Pancreas (tissue), 10 donors: ENCODE data around the gene MINDY3. TPM values are rescaled to one million over a fixed set of nuclear protein-coding genes. Genes with fewer than 3 reads are reported as not detected.

ENCODE experiments used
- ATAC-seq, 4 donors: fragments of 200-7000 bp; cut with Tn5 transposase; one replicate each; pipeline versions ENCODE4 v1.8.0 to v1.9.1; 2020; ENCODE audit warnings: mild to moderate bottlenecking in 4 of 4, moderate library complexity in 4 of 4
- DNase-seq, 6 donors: peaks; one replicate each; pipeline ENCODE4 v3.0.0-alpha.2; 2020
- FAIRE-seq: peaks from 2 replicates; lab custom pipeline; 2012; peaks lifted over from hg19 to GRCh38; lab: Jason Lieb, UNC
- H3K27ac ChIP-seq, 4 donors: fragments of 200-600 bp; sonication (generic); 1 replicate in 3 of 4; 2 replicates in 1 of 4; pipeline versions ENCODE4 v1.5.0 to v1.8.0; 2020
- H3K27me3 ChIP-seq, 4 donors: fragments of 200-600 bp; one replicate each; pipeline ENCODE4 v1.8.0; 2021
- H3K36me3 ChIP-seq, 3 donors: fragments of 200-600 bp; sonication (generic) in 1 of 3; one replicate each; pipeline versions ENCODE4 v1.5.0 to v1.8.0; 2020 to 2021
- H3K4me1 ChIP-seq, 3 donors: fragments of 200-600 bp; one replicate each; pipeline ENCODE4 v1.8.0; 2021
- H3K4me3 ChIP-seq, 4 donors: fragments of 200-600 bp; sonication (generic) in 2 of 4; one replicate each; pipeline versions ENCODE4 v1.5.0 to v1.8.0; 2020 to 2021
- H3K9me3 ChIP-seq, 4 donors: fragments of 200-600 bp; one replicate each; pipeline ENCODE4 v1.8.0; 2021
- WGBS, 2 donors: extraction: QIAGEN DNeasy Blood & Tissue Kit; methylation state at CpG; one replicate each; pipeline ENCODE4 v1.1.7; 2013; 5-methylcytosine and 5-hydroxymethylcytosine counted together
- intact Hi-C, 3 donors: fragments of 100-400 bp; cut with DNase I; formaldehyde crosslinking; loops; one replicate each; pipeline versions ENCODE4 v1.11.1 to v1.14.2; 2022
- polyA plus RNA-seq, 2 donors: library from polyadenylated mRNA; stranded (reverse); fragments of 200-250 nt; gene quantifications; one replicate each; pipeline ENCODE4 v1.2.3, GENCODE V29; 2013
- total RNA-seq, 6 donors: library from RNA; stranded (reverse); fragmentation: NEBNext Ultra II Directional in 4 of 6; extraction: Animal tissue kit (Norgen Biotek cat#: 25700) in 4 of 6; gene quantifications; one replicate each; pipeline versions ENCODE4 v1.2.1 to v1.2.4, GENCODE V29; 2021 to 2023
- TF ChIP-seq, protein P1 (sequence below), 4 donors: fragments of 200-600 bp; sonication (generic) in 3 of 4; IDR thresholded peaks; one replicate each; pipeline versions ENCODE4 v1.5.0 to v1.8.0; 2021; ENCODE audit warnings: antibody characterized with exemption in 4 of 4
- donor health status: healthy with polysubstance abuse.
- donor health status: DM: no; HTN: no; CAD: no; lungs with moderate emphysema.
- donor health status: DM: no; HTN: no; CAD: no.
- donor health status: control.
- donor health status: control.
- donor health status: Bipolar disorder and iron deficiency.
- donor health status: DM: yes; HTN: yes; CAD: no.
- donor health status: DM: no; HTN: no; CAD: no.
- donor health status: DM: no; HTN: no; CAD: no.
- donor health status: DM: yes; HTN: yes; CAD: no.

MINDY3 gene
- total and polyA plus RNA-seq, 8 donors = 6.9 to 14.6 (median 11.6) TPM

GRCh38 chr10:15821046-15821683 is 39.1 kb downstream of the MINDY3 start:
- Histone ChIP-seq H3K9me3 (no peaks in the 10 kb centered on the region), H3K4me3 (no peak overlapping the region), H3K27ac (no peak overlapping the region), H3K27me3 (no peaks in the 10 kb centered on the region), H3K4me1 (no peaks in the 10 kb centered on the region), H3K36me3 (no peaks in the 10 kb centered on the region)
- TF ChIP-seq, protein P1, sequence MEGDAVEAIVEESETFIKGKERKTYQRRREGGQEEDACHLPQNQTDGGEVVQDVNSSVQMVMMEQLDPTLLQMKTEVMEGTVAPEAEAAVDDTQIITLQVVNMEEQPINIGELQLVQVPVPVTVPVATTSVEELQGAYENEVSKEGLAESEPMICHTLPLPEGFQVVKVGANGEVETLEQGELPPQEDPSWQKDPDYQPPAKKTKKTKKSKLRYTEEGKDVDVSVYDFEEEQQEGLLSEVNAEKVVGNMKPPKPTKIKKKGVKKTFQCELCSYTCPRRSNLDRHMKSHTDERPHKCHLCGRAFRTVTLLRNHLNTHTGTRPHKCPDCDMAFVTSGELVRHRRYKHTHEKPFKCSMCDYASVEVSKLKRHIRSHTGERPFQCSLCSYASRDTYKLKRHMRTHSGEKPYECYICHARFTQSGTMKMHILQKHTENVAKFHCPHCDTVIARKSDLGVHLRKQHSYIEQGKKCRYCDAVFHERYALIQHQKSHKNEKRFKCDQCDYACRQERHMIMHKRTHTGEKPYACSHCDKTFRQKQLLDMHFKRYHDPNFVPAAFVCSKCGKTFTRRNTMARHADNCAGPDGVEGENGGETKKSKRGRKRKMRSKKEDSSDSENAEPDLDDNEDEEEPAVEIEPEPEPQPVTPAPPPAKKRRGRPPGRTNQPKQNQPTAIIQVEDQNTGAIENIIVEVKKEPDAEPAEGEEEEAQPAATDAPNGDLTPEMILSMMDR (IDR thresholded peaks at IDR 0.05) = no peak
- intact Hi-C loops = loop anchor here in 1 of 3 donors (10.0 kb wide), 1 partner anchor 194 kb away; no protein-coding TSS in a partner anchor
- WGBS, 2 donors = 87 to 98% methylated on average over 3 of the region's 3 CpGs
- FAIRE-seq = no peak
- ATAC-seq = no peak
- DNase-seq = no peak

- no peaks in the 10 kb centered on the region for H3K9me3 ChIP-seq
- no peaks in the 10 kb centered on the region for H3K4me1 ChIP-seq
- intact Hi-C loops = no loop called here
- no peaks in the 10 kb centered on the region for H3K36me3 ChIP-seq
- no peaks in the 10 kb centered on the region for H3K27me3 ChIP-seq
- peak in 2 of 4 donors; percentile 58 to 60 for ATAC-seq
- TF ChIP-seq, protein P1 (IDR thresholded peaks at IDR 0.05) = no peak
- FAIRE-seq = peak; percentile 69
- H3K4me3 ChIP-seq = no peak overlapping the region
- DNase-seq = no peak
- H3K27ac ChIP-seq = no peak overlapping the region
- WGBS, 2 donors = 25 to 31% methylated on average over 3 of the region's 3 CpGs
These were observed 42.8 kb downstream of the MINDY3 start for GRCh38 chr10:15817409-15818046.

GRCh38 chr10:15815242-15815885 is 44.9 kb downstream of the MINDY3 start:
- Histone ChIP-seq H3K27me3 (no peaks in the 10 kb centered on the region), H3K4me1 (no peaks in the 10 kb centered on the region), H3K36me3 (no peaks in the 10 kb centered on the region), H3K27ac (no peak overlapping the region), H3K4me3 (no peak overlapping the region), H3K9me3 (no peaks in the 10 kb centered on the region)
- DNase-seq (no peak), FAIRE-seq (peak; percentile 9), ATAC-seq (no peak)
- WGBS, 2 donors = 90 to 92% methylated on average over 6 of the region's 6 CpGs
- intact Hi-C loops = no loop called here
- TF ChIP-seq, protein P1 (IDR thresholded peaks at IDR 0.05) = no peak

DNA sequence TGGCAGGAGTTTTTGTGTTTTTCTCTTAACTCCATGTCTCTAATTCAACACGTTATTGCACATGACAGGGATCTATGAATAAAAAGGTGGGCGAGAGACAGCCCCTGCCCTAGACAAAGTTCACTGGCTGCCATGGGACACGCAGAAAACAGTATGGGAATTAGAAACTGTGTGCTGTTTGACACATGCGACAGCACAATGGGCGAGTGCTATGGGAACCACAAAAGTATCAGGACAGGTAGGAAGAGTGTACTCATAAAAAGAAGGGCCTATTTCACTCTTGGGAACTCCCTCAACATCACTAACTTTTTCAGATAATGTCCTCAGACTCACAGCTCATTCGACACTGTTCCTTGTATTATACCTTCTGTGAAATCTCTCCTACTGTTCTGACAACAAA is 45.7 kb downstream of the MINDY3 start:
- FAIRE-seq (no peak), ATAC-seq (no peak), DNase-seq (no peak)
- no peaks in the 10 kb centered on the region for H3K27me3 ChIP-seq
- H3K4me1 ChIP-seq = no peaks in the 10 kb centered on the region
- intact Hi-C loops = no loop called here
- no peaks in the 10 kb centered on the region for H3K9me3 ChIP-seq
- WGBS, 2 donors = 91 to 95% methylated on average over 6 of the region's 6 CpGs
- no peak overlapping the region for H3K27ac ChIP-seq
- H3K36me3 ChIP-seq = no peaks in the 10 kb centered on the region
- no peak overlapping the region for H3K4me3 ChIP-seq
- TF ChIP-seq, protein P1 (IDR thresholded peaks at IDR 0.05) = no peak
